HCT116 (cell line): ENCODE results near the gene COPS8. TPM values are rescaled to one million over a fixed set of nuclear protein-coding genes. Genes with fewer than 3 reads are reported as not detected.

Experiments
- ATAC-seq: fragments of 200-7000 bp; cut with Tn5 transposase; 2 replicates; pipeline ENCODE4 v1.9.1; 2020; ENCODE audit warnings: mild to moderate bottlenecking, moderate library complexity
- BruUV-seq: library from RNA; stranded (reverse); fragments of 400-500 nt; replicated peaks from 2 replicates; lab custom pipeline; 2021; lab: Mats Ljungman, UMichigan
- CTCF ChIA-PET: fragments of 300-600 bp; sonication (Branson Sonifier 250); formaldehyde crosslinking; loops from one replicate; lab custom pipeline; 2021; ENCODE audit warnings: antibody characterized with exemption; lab: Charles Lee
- POLR2A ChIA-PET: fragments of 300-600, 350-600 bp; sonication (Branson Sonifier 250); formaldehyde crosslinking; loops from one replicate; lab custom pipeline; 2021; ENCODE audit warnings: antibody characterized with exemption; lab: Charles Lee
- RAD21 ChIA-PET, 2 experiments: fragments of 300-600 bp; sonication (Branson Sonifier 250); formaldehyde crosslinking; loops; one replicate each; lab custom pipeline; 2023; ENCODE audit warnings: low total read pairs in 2 of 2; ENCODE audit not compliant: uncharacterized antibody in 2 of 2, unreplicated experiment in 2 of 2, low non-redundant PET in 1 of 2; lab: Charles Lee
- DNase-seq: peaks from one replicate; pipeline ENCODE4 v3.0.0-alpha.2; 2010; ENCODE audit warnings: low read depth, low spot score
- H2AFZ ChIP-seq: fragments of 200-600 bp; shearing (Covaris generic), sonication (generic); 2 replicates; pipeline ENCODE4 v1.6.1; 2017; ENCODE audit warnings: low read depth, mixed run types, mixed read lengths, antibody characterized with exemption, low read length; ENCODE audit not compliant: poor library complexity, severe bottlenecking
- H3K27ac ChIP-seq: 2 replicates; pipeline ENCODE4 v1.5.1; 2012; ENCODE audit warnings: low read depth, low read length
- H3K27me3 ChIP-seq: fragments of 200-600 bp; sonication (generic); 2 replicates; pipeline ENCODE4 v1.6.1; 2016; ENCODE audit warnings: mixed run types, low read length, mixed read lengths; ENCODE audit not compliant: insufficient read depth
- H3K36me3 ChIP-seq, 2 experiments: fragments of 200-500 bp in 1 of 2; fragments of 200-600 bp in 1 of 2; sonication (Bioruptor generic) in 1 of 2; sonication (generic) in 1 of 2; 2 replicates each; pipeline versions ENCODE4 v1.5.1 to v1.6.1; 2014 to 2016; ENCODE audit warnings: low read length in 2 of 2, inconsistent platforms in 1 of 2, mixed read lengths in 1 of 2, mixed run types in 1 of 2; ENCODE audit not compliant: insufficient read depth in 2 of 2, control insufficient read depth in 1 of 2
- H3K4me1 ChIP-seq, 2 experiments: fragments of 200-600 bp in 1 of 2; sonication (generic) in 1 of 2; 2 replicates each; pipeline versions ENCODE4 v1.5.1 to v1.6.1; 2012 to 2017; ENCODE audit warnings: low read length in 2 of 2, inconsistent platforms in 1 of 2, mild to moderate bottlenecking in 1 of 2, mixed read lengths in 1 of 2, mixed run types in 1 of 2, moderate library complexity in 1 of 2; ENCODE audit not compliant: insufficient read depth in 2 of 2, control insufficient read depth in 1 of 2
- H3K4me2 ChIP-seq: fragments of 200-600 bp; sonication (generic); 2 replicates; pipeline ENCODE4 v1.6.1; 2017; ENCODE audit warnings: mixed run types, low read length, mixed read lengths
- H3K4me3 ChIP-seq, 2 experiments: fragments of 200-600 bp in 1 of 2; sonication (generic) in 1 of 2; replicated peaks in 1 of 2; 2 replicates each; pipeline ENCODE4 v1.5.1; 2011 to 2016; ENCODE audit warnings: low read length in 2 of 2, control low read depth in 1 of 2, low read depth in 1 of 2, mild to moderate bottlenecking in 1 of 2, mixed read lengths in 1 of 2, mixed run types in 1 of 2
- H3K79me2 ChIP-seq: fragments of 200-600 bp; sonication (generic); 2 replicates; pipeline ENCODE4 v1.6.1; 2017; ENCODE audit warnings: mild to moderate bottlenecking, mixed run types, low read length, moderate library complexity, mixed read lengths; ENCODE audit not compliant: insufficient read depth
- H3K9ac ChIP-seq: fragments of 200-600 bp; sonication (generic); 2 replicates; pipeline ENCODE4 v1.6.1; 2016; ENCODE audit warnings: low read length, mixed read lengths
- H3K9me2 ChIP-seq: fragments of 200-600 bp; sonication (generic), shearing (Covaris generic); 2 replicates; pipeline ENCODE4 v1.6.1; 2017; ENCODE audit warnings: mixed run types, mild to moderate bottlenecking, moderate library complexity; ENCODE audit not compliant: insufficient read depth
- H3K9me3 ChIP-seq, 2 experiments: fragments of 200-500 bp in 1 of 2; fragments of 200-600 bp in 1 of 2; sonication (Bioruptor generic) in 1 of 2; sonication (generic) in 1 of 2; 2 replicates each; pipeline ENCODE4 v1.6.1; 2014 to 2017; ENCODE audit warnings: low read length in 2 of 2, mixed read lengths in 2 of 2, inconsistent platforms in 1 of 2, low read depth in 1 of 2, mild to moderate bottlenecking in 1 of 2, mixed run types in 1 of 2, moderate library complexity in 1 of 2; ENCODE audit not compliant: control insufficient read depth in 1 of 2, insufficient read depth in 1 of 2
- H4K20me1 ChIP-seq: fragments of 200-600 bp; sonication (generic), shearing (Covaris generic); 2 replicates; pipeline ENCODE4 v1.6.1; 2017; ENCODE audit warnings: mixed run types, mild to moderate bottlenecking, moderate library complexity; ENCODE audit not compliant: insufficient read depth
- CEBPB ChIP-seq: IDR thresholded peaks from 2 replicates; pipeline ENCODE4 v1.6.1; 2012; ENCODE audit warnings: low read depth
- EZH2 ChIP-seq: fragments of 200-600 bp; sonication (generic); IDR thresholded peaks from 2 replicates; pipeline ENCODE4 v1.6.1; 2017; ENCODE audit warnings: antibody characterized with exemption, mixed run types
- FOSL1 ChIP-seq: IDR thresholded peaks from 2 replicates; pipeline ENCODE4 v1.6.1; 2012; ENCODE audit warnings: low read depth
- JUND ChIP-seq: IDR thresholded peaks from 2 replicates; pipeline ENCODE4 v1.6.1; 2012
- POLR2A ChIP-seq: IDR thresholded peaks from 2 replicates; pipeline ENCODE4 v1.7.0; 2011; ENCODE audit warnings: borderline replicate concordance; ENCODE audit not compliant: insufficient read depth, insufficient read length; ENCODE audit errors: extremely low read depth
- POLR2AphosphoS5 ChIP-seq: IDR thresholded peaks from 2 replicates; pipeline ENCODE4 v1.6.1; 2011; ENCODE audit warnings: mild to moderate bottlenecking, low read depth, low read length, moderate library complexity
- SIN3A ChIP-seq: IDR thresholded peaks from 2 replicates; pipeline ENCODE4 v1.6.1; 2012; ENCODE audit warnings: low read depth
- SP1 ChIP-seq: IDR thresholded peaks from 2 replicates; pipeline ENCODE4 v1.6.1; 2012; ENCODE audit warnings: low read depth
- SRF ChIP-seq: IDR thresholded peaks from 2 replicates; pipeline ENCODE4 v1.6.1; 2012; ENCODE audit warnings: low read depth
- TCF7L2 ChIP-seq: IDR thresholded peaks from 2 replicates; pipeline ENCODE4 v1.7.0; 2011; ENCODE audit warnings: borderline replicate concordance, inconsistent platforms; ENCODE audit not compliant: insufficient read depth, insufficient read length; ENCODE audit errors: extremely low read depth
- ZFX ChIP-seq: fragments of 450-650 bp; IDR thresholded peaks from 2 replicates; pipeline ENCODE4 v1.6.1; 2017
- ZNF274 ChIP-seq: fragments of 200-500 bp; sonication (Bioruptor generic); IDR thresholded peaks from 2 replicates; pipeline ENCODE4 v1.6.1; 2014; ENCODE audit warnings: mild to moderate bottlenecking, low read depth, low read length, inconsistent platforms
- intact Hi-C: fragments of 100-400 bp; cut with micrococcal nuclease; formaldehyde crosslinking; loops from 2 replicates; pipeline ENCODE4 v1.10.0; 2022
- total RNA-seq: library from RNA; stranded (reverse); gene quantifications from one replicate; pipeline ENCODE4 v1.2.1, GENCODE V29; 2021; ENCODE audit not compliant: unreplicated experiment
- TF ChIP-seq, protein P1 (sequence below): IDR thresholded peaks from 2 replicates; pipeline ENCODE4 v1.6.1; 2012; ENCODE audit warnings: low read depth
- TF ChIP-seq, protein P2 (sequence below): IDR thresholded peaks from 2 replicates; pipeline ENCODE4 v1.6.1; 2012
- TF ChIP-seq, protein P3 (sequence below), 3 experiments: fragments of 200-600 bp in 1 of 3; sonication (generic) in 1 of 3; IDR thresholded peaks in 2 of 3; conservative IDR thresholded peaks in 1 of 3; 2 replicates each; pipeline ENCODE4 v1.5.1; 2012 to 2017; ENCODE audit warnings: low read depth in 2 of 3, low read length in 2 of 3, antibody characterized with exemption in 1 of 3, borderline replicate concordance in 1 of 3, control low read depth in 1 of 3, mild to moderate bottlenecking in 1 of 3, mixed read lengths in 1 of 3, mixed run types in 1 of 3, moderate library complexity in 1 of 3; ENCODE audit not compliant: insufficient read depth in 1 of 3
- TF ChIP-seq, protein P4 (sequence below): IDR thresholded peaks from 2 replicates; pipeline ENCODE4 v1.6.1; 2011; ENCODE audit warnings: mild to moderate bottlenecking, low read length, moderate library complexity; ENCODE audit not compliant: insufficient replicate concordance; ENCODE audit errors: extremely low read depth

COPS8 gene
- total RNA-seq, 1 experiment from 2014 or later, result 42.2 TPM

DNA sequence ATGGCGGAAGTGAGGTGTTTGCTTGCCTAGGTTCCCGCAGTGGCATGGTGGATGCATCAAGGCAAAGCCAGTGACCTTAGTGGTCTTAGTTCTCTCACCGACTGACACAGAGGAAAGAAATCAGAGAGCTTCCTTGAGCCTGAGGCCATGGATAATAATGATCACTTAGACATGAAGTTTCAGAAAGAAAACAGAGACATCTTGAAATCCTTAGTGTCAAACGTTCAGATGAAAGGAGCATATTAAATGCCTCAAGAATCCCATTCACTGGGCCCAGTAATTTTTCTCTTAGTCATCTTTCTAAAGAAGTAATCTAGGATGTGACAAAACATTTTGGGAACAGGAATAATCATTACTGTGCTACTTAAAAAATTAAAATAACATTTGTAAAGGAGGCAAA lies 35.2 kb downstream of the COPS8 start (continued):
- TF ChIP-seq, protein P1, sequence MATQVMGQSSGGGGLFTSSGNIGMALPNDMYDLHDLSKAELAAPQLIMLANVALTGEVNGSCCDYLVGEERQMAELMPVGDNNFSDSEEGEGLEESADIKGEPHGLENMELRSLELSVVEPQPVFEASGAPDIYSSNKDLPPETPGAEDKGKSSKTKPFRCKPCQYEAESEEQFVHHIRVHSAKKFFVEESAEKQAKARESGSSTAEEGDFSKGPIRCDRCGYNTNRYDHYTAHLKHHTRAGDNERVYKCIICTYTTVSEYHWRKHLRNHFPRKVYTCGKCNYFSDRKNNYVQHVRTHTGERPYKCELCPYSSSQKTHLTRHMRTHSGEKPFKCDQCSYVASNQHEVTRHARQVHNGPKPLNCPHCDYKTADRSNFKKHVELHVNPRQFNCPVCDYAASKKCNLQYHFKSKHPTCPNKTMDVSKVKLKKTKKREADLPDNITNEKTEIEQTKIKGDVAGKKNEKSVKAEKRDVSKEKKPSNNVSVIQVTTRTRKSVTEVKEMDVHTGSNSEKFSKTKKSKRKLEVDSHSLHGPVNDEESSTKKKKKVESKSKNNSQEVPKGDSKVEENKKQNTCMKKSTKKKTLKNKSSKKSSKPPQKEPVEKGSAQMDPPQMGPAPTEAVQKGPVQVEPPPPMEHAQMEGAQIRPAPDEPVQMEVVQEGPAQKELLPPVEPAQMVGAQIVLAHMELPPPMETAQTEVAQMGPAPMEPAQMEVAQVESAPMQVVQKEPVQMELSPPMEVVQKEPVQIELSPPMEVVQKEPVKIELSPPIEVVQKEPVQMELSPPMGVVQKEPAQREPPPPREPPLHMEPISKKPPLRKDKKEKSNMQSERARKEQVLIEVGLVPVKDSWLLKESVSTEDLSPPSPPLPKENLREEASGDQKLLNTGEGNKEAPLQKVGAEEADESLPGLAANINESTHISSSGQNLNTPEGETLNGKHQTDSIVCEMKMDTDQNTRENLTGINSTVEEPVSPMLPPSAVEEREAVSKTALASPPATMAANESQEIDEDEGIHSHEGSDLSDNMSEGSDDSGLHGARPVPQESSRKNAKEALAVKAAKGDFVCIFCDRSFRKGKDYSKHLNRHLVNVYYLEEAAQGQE, result no peak
- no peak for TF ChIP-seq FOSL1
- TF ChIP-seq JUND, result no peak
- TF ChIP-seq SIN3A, result no peak
- no peak for TF ChIP-seq EZH2

DNA sequence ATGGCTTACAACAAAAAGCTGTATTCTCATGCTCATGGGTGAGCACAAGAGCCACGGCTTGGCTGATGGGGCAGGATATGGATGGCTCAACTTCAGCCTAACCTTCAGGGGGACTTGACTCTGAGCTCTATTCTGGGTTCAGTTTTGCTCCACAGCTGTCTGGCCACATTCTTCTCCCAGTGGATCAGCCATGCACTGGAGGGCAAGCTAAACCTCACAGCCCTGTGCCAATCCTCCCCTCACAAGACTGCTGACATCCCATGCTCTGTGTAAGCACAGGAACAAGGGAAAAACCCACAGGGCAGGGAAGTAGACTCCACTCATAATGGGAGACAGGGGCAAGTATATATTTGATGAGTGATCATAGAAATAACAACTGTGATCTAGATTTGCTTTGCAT lies 35.6 kb downstream of the COPS8 start:
- POLR2A ChIA-PET, result no interaction called here
- CTCF ChIA-PET, result interaction anchor here (0.9 to 2.0 kb wide), 3 partner anchors 14 to 451 kb away, joined by 3 to 6 read pairs (median 4); no protein-coding TSS in a partner anchor

More for the DNA sequence above, 35.6 kb downstream of the COPS8 start:
- Histone ChIP-seq H3K9me3 (peaks cover 0 to 5% of the 10 kb centered on the region in 2 experiments; a peak in 1 of 4 replicates), H3K4me3 (no peak overlapping the region), H3K36me3 (no peaks in the 10 kb centered on the region), H2AFZ (no peak overlapping the region), H3K9me2 (no peaks in the 10 kb centered on the region), H4K20me1 (no peaks in the 10 kb centered on the region), H3K27me3 (peaks cover 5% of the 10 kb centered on the region; the same call in 1 of the 2 replicates), H3K4me1 (peaks cover 0 to 5% of the 10 kb centered on the region in 2 experiments; a peak in 2 of 4 replicates), H3K9ac (no peak overlapping the region), H3K4me2 (no peak overlapping the region), H3K27ac (no peak overlapping the region), H3K79me2 (no peaks in the 10 kb centered on the region)
- no peak for DNase-seq
- RAD21 ChIA-PET, result no interaction called here
- no TSS peak for BruUV-seq
- ATAC-seq, result no peak
- no peak for TF ChIP-seq EZH2
- no peak for TF ChIP-seq CEBPB
- TF ChIP-seq SP1, result no peak
- TF ChIP-seq, protein P2, sequence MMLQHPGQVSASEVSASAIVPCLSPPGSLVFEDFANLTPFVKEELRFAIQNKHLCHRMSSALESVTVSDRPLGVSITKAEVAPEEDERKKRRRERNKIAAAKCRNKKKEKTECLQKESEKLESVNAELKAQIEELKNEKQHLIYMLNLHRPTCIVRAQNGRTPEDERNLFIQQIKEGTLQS, result no peak
- no peak for TF ChIP-seq POLR2A
- no peak for TF ChIP-seq JUND
- TF ChIP-seq ZFX, result no peak
- TF ChIP-seq SRF, result no peak
- TF ChIP-seq, protein P3, sequence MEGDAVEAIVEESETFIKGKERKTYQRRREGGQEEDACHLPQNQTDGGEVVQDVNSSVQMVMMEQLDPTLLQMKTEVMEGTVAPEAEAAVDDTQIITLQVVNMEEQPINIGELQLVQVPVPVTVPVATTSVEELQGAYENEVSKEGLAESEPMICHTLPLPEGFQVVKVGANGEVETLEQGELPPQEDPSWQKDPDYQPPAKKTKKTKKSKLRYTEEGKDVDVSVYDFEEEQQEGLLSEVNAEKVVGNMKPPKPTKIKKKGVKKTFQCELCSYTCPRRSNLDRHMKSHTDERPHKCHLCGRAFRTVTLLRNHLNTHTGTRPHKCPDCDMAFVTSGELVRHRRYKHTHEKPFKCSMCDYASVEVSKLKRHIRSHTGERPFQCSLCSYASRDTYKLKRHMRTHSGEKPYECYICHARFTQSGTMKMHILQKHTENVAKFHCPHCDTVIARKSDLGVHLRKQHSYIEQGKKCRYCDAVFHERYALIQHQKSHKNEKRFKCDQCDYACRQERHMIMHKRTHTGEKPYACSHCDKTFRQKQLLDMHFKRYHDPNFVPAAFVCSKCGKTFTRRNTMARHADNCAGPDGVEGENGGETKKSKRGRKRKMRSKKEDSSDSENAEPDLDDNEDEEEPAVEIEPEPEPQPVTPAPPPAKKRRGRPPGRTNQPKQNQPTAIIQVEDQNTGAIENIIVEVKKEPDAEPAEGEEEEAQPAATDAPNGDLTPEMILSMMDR (IDR thresholded peaks at IDR 0.05 in 2 of 3, conservative IDR thresholded peaks at IDR 0.05 in 1 of 3; ENCODE audit: borderline replicate concordance in 1 of 3, insufficient read depth in 1 of 3, low read depth in 2 of 3, low read length in 2 of 3), result no peak
- TF ChIP-seq TCF7L2, result no peak
- TF ChIP-seq, protein P4, sequence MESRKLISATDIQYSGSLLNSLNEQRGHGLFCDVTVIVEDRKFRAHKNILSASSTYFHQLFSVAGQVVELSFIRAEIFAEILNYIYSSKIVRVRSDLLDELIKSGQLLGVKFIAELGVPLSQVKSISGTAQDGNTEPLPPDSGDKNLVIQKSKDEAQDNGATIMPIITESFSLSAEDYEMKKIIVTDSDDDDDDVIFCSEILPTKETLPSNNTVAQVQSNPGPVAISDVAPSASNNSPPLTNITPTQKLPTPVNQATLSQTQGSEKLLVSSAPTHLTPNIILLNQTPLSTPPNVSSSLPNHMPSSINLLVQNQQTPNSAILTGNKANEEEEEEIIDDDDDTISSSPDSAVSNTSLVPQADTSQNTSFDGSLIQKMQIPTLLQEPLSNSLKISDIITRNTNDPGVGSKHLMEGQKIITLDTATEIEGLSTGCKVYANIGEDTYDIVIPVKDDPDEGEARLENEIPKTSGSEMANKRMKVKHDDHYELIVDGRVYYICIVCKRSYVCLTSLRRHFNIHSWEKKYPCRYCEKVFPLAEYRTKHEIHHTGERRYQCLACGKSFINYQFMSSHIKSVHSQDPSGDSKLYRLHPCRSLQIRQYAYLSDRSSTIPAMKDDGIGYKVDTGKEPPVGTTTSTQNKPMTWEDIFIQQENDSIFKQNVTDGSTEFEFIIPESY, result no peak
- TF ChIP-seq ZNF274, result no peak
- TF ChIP-seq POLR2AphosphoS5, result no peak
- intact Hi-C loops, result no loop called here
